HL-60 (cell line): Measurements from ENCODE around the gene PDSS2.

ENCODE experiments used
- DNase-seq, 2 experiments: peaks; one replicate each; pipeline ENCODE4 v3.0.0-alpha.2; 2010 to 2020; ENCODE audit warnings: low read depth in 1 of 2, low spot score in 1 of 2
- H3K27ac ChIP-seq: fragments of 250-450 bp; sonication (Bioruptor Pico); replicated peaks from 2 replicates; pipeline ENCODE4 v1.5.1; 2020; ENCODE audit warnings: mild to moderate bottlenecking, moderate library complexity
- H3K27me3 ChIP-seq: fragments of 250-450 bp; sonication (Bioruptor Pico); 2 replicates; pipeline ENCODE4 v1.5.1; 2021; ENCODE audit warnings: mild to moderate bottlenecking, moderate library complexity; ENCODE audit not compliant: insufficient read depth, poor library complexity, severe bottlenecking
- H3K4me3 ChIP-seq: replicated peaks from 2 replicates; pipeline ENCODE4 v1.5.1; 2011; ENCODE audit warnings: mild to moderate bottlenecking, control low read depth, low read length; ENCODE audit not compliant: insufficient read depth
- GABPA ChIP-seq: IDR thresholded peaks from 2 replicates; pipeline ENCODE4 v1.6.1; 2012; ENCODE audit warnings: low read depth
- POLR2AphosphoS5 ChIP-seq: IDR thresholded peaks from 2 replicates; pipeline ENCODE4 v1.6.1; 2012; ENCODE audit warnings: low read depth
- SPI1 ChIP-seq: IDR thresholded peaks from 2 replicates; pipeline ENCODE4 v1.6.1; 2012; ENCODE audit warnings: low read depth, mild to moderate bottlenecking, borderline replicate concordance
- TF ChIP-seq, protein P1 (sequence below): IDR thresholded peaks from one replicate; pipeline ENCODE4 v1.5.1; 2011; ENCODE audit warnings: low read length, control low read depth, inconsistent platforms; ENCODE audit not compliant: insufficient read depth
- TF ChIP-seq, protein P2 (sequence below): IDR thresholded peaks from 2 replicates; pipeline ENCODE4 v1.6.1; 2012; ENCODE audit warnings: low read depth; ENCODE audit not compliant: insufficient replicate concordance

PDSS2 gene

DNA sequence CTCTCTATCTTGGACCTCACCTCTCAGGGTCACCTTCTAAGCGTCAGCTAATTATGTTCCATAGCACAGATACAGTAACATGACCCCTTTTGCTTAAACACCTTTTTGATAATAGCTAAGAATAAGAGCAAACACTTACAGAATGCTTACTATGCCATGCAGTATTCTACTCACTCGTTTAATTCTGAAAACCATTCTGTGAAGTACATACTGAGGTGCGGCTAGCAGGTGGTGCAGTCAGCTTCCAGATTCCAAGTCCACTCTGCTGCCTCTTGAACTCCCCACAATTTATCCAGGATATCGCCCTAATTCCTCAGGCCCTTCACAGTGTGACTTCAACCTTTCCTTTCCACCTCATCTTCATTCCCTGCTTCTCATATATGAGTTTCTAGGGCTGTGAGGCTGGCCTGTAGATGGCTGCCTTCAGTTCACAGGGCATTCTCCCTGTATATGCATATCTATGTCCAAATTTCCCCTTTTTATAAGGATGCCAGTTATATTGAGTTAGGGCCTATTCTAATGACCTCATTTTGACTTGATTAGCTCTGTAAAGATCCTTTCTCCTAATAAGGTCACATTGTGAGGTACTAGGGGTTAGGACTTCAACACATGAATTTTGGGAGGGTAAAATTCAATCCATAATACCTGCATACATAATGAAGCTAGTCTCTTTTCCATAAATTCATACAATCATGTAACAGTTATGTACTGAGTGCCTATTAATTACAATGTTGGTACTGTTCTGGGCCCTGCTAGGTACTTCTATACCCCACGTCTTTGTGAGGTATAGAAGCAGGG, 130.1 kb downstream of the PDSS2 start:
- DNase-seq = no peak
- Histone ChIP-seq H3K4me3 (no peak overlapping the region), H3K27ac (no peak overlapping the region), H3K27me3 (no peaks in the 10 kb centered on the region)
- TF ChIP-seq, protein P1, sequence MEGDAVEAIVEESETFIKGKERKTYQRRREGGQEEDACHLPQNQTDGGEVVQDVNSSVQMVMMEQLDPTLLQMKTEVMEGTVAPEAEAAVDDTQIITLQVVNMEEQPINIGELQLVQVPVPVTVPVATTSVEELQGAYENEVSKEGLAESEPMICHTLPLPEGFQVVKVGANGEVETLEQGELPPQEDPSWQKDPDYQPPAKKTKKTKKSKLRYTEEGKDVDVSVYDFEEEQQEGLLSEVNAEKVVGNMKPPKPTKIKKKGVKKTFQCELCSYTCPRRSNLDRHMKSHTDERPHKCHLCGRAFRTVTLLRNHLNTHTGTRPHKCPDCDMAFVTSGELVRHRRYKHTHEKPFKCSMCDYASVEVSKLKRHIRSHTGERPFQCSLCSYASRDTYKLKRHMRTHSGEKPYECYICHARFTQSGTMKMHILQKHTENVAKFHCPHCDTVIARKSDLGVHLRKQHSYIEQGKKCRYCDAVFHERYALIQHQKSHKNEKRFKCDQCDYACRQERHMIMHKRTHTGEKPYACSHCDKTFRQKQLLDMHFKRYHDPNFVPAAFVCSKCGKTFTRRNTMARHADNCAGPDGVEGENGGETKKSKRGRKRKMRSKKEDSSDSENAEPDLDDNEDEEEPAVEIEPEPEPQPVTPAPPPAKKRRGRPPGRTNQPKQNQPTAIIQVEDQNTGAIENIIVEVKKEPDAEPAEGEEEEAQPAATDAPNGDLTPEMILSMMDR = no peak
- TF ChIP-seq, protein P2, sequence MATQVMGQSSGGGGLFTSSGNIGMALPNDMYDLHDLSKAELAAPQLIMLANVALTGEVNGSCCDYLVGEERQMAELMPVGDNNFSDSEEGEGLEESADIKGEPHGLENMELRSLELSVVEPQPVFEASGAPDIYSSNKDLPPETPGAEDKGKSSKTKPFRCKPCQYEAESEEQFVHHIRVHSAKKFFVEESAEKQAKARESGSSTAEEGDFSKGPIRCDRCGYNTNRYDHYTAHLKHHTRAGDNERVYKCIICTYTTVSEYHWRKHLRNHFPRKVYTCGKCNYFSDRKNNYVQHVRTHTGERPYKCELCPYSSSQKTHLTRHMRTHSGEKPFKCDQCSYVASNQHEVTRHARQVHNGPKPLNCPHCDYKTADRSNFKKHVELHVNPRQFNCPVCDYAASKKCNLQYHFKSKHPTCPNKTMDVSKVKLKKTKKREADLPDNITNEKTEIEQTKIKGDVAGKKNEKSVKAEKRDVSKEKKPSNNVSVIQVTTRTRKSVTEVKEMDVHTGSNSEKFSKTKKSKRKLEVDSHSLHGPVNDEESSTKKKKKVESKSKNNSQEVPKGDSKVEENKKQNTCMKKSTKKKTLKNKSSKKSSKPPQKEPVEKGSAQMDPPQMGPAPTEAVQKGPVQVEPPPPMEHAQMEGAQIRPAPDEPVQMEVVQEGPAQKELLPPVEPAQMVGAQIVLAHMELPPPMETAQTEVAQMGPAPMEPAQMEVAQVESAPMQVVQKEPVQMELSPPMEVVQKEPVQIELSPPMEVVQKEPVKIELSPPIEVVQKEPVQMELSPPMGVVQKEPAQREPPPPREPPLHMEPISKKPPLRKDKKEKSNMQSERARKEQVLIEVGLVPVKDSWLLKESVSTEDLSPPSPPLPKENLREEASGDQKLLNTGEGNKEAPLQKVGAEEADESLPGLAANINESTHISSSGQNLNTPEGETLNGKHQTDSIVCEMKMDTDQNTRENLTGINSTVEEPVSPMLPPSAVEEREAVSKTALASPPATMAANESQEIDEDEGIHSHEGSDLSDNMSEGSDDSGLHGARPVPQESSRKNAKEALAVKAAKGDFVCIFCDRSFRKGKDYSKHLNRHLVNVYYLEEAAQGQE = no peak
- TF ChIP-seq POLR2AphosphoS5 = no peak

DNA sequence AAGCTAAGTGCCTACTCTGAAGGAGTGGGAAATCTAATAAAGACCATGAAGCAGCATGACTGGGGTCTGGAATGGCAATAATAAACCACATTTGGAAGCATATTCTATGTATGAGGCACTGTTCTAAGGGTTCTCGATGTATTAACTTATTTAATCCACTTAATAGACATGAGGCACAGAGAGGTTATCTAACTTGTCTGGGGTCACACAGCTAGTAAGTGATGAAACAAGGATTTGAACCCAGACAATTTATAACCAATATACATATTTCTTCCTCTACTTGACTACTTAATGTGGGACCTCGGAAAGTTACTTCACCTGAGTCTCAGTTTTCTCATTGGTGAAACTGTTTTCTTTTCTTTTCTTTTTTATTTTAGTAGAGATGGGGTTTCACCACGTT, 131.3 kb downstream of the PDSS2 start:
- Histone ChIP-seq H3K4me3 (no peak overlapping the region), H3K27ac (no peak overlapping the region), H3K27me3 (no peaks in the 10 kb centered on the region)
- no peak for DNase-seq
- TF ChIP-seq, protein P1 = no peak
- no peak for TF ChIP-seq POLR2AphosphoS5
- TF ChIP-seq, protein P2 = no peak
- no peak for TF ChIP-seq GABPA
- no peak for TF ChIP-seq SPI1

DNA sequence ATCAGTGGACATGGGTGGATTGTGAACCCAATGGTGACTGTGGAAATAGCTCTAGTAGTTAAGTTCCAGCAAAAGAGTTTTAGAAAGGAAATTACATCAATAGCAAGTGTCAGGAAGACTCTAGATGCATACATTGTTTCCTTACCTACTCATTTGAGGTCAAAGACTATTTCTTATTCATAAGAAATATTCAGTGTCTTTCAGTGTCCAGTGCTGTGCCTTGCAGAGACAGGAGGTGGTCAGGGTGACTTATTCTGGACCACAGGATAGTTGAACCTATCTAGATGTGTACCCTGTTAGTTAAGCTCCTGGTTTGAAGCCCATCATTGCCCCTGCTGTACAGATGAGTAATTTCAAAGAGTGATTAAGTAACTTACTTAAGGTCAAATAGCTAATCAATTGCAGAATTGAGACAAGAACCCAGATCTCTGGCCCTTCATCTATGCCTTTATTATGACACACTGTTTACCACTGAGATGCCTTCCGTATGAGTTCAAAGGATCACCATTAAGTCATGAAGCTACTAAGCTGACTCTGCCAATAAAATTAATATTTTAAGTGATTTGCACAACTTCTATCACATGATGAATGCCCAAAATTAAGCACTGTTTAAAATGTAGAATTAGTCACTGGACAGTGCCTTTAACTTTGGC, 136.1 kb downstream of the PDSS2 start:
- no peak overlapping the region for H3K4me3 ChIP-seq

More for the DNA sequence above, 136.1 kb downstream of the PDSS2 start:
- TF ChIP-seq POLR2AphosphoS5 (no peak), GABPA (no peak), SPI1 (no peak)
- TF ChIP-seq, protein P2 = no peak
- TF ChIP-seq, protein P1 = no peak
- Histone ChIP-seq H3K27me3 (no peaks in the 10 kb centered on the region), H3K27ac (no peak overlapping the region)
- DNase-seq = no peak
